WTC11 (cell line): ENCODE measurements around the gene OTOG. TPM values are rescaled to one million over a fixed set of nuclear protein-coding genes. Genes with fewer than 3 reads are reported as not detected.

ENCODE experiments used
- ATAC-seq: fragments of 200-7000 bp; cut with Tn5 transposase; 2 replicates; pipeline ENCODE4 v1.10.0; 2021; ENCODE audit warnings: mild to moderate bottlenecking, moderate library complexity
- CTCF ChIA-PET: fragments of 300-600 bp; sonication (Branson Sonifier 250); formaldehyde crosslinking; loops from one replicate; lab custom pipeline; 2021; ENCODE audit warnings: antibody characterized with exemption; lab: Charles Lee
- POLR2A ChIA-PET: fragments of 350-600 bp; sonication (Branson Sonifier 250); formaldehyde crosslinking; loops from one replicate; lab custom pipeline; 2021; ENCODE audit warnings: antibody characterized with exemption; lab: Charles Lee
- DNase-seq: peaks from one replicate; pipeline ENCODE4 v3.0.0; 2021; ENCODE audit warnings: low spot score
- H3K27ac Mint-ChIP-seq: 2 replicates; pipeline ENCODE4 v1.8.0; 2021; ENCODE audit warnings: mixed read lengths
- H3K27me3 Mint-ChIP-seq: 2 replicates; pipeline ENCODE4 v1.8.0; 2021; ENCODE audit warnings: low read depth, mild to moderate bottlenecking, moderate library complexity, mixed read lengths
- H3K36me3 Mint-ChIP-seq: 2 replicates; pipeline ENCODE4 v1.8.0; 2021; ENCODE audit warnings: mixed read lengths
- H3K4me1 Mint-ChIP-seq: 2 replicates; pipeline ENCODE4 v1.8.0; 2022; ENCODE audit warnings: mixed read lengths
- H3K4me3 Mint-ChIP-seq: 2 replicates; pipeline ENCODE4 v1.8.0; 2021; ENCODE audit warnings: mild to moderate bottlenecking, moderate library complexity, mixed read lengths
- H3K9me3 Mint-ChIP-seq: 2 replicates; pipeline ENCODE4 v1.8.0; 2021; ENCODE audit warnings: mixed read lengths
- AR ChIP-seq: fragments of 250-450 bp; sonication (Bioruptor Pico); IDR thresholded peaks from 2 replicates; pipeline ENCODE4 v1.9.0; 2021; ENCODE audit warnings: mild to moderate bottlenecking
- ATF1 ChIP-seq: sonication (generic); formaldehyde crosslinking; IDR thresholded peaks from 2 replicates; pipeline ENCODE4 v1.8.1; 2023; ENCODE audit warnings: mild to moderate bottlenecking, moderate library complexity, missing genetic modification reagents
- CREM ChIP-seq: sonication (generic); formaldehyde crosslinking; IDR thresholded peaks from 2 replicates; pipeline ENCODE4 v1.8.1; 2022; ENCODE audit warnings: mild to moderate bottlenecking, missing genetic modification reagents, moderate library complexity
- ELF4 ChIP-seq: sonication (generic); formaldehyde crosslinking; IDR thresholded peaks from 2 replicates; pipeline ENCODE4 v1.8.1; 2022; ENCODE audit warnings: low read depth, mild to moderate bottlenecking, moderate library complexity, missing genetic modification reagents
- ESRRA ChIP-seq: sonication (generic); formaldehyde crosslinking; IDR thresholded peaks from 2 replicates; pipeline ENCODE4 v1.8.1; 2022; ENCODE audit warnings: mild to moderate bottlenecking, missing genetic modification reagents, borderline replicate concordance
- FOXJ3 ChIP-seq: sonication (generic); formaldehyde crosslinking; IDR thresholded peaks from 2 replicates; pipeline ENCODE4 v1.9.0; 2021; ENCODE audit warnings: missing genetic modification reagents, mild to moderate bottlenecking, borderline replicate concordance
- FOXK1 ChIP-seq: sonication (generic); formaldehyde crosslinking; IDR thresholded peaks from 2 replicates; pipeline ENCODE4 v1.8.0; 2022; ENCODE audit warnings: mild to moderate bottlenecking, moderate library complexity, missing genetic modification reagents
- GABPB1 ChIP-seq: sonication (generic); formaldehyde crosslinking; IDR thresholded peaks from 2 replicates; pipeline ENCODE4 v1.8.1; 2023; ENCODE audit warnings: mild to moderate bottlenecking, missing genetic modification reagents
- HMGA2 ChIP-seq: fragments of 250-450 bp; sonication (Bioruptor Pico); IDR thresholded peaks from 2 replicates; pipeline ENCODE4 v1.4.0; 2021; ENCODE audit warnings: mild to moderate bottlenecking, moderate library complexity
- IRF2 ChIP-seq: sonication (generic); formaldehyde crosslinking; IDR thresholded peaks from 2 replicates; pipeline ENCODE4 v1.8.0; 2022; ENCODE audit warnings: low read depth, missing genetic modification reagents, borderline replicate concordance
- JUN ChIP-seq: sonication (generic); formaldehyde crosslinking; IDR thresholded peaks from 2 replicates; pipeline ENCODE4 v1.8.0; 2023; ENCODE audit warnings: mild to moderate bottlenecking, missing genetic modification reagents
- KAT7 ChIP-seq: sonication (generic); formaldehyde crosslinking; IDR thresholded peaks from 2 replicates; pipeline ENCODE4 v1.8.1; 2023; ENCODE audit warnings: missing genetic modification reagents, mild to moderate bottlenecking, borderline replicate concordance
- MAX ChIP-seq: sonication (generic); formaldehyde crosslinking; IDR thresholded peaks from 2 replicates; pipeline ENCODE4 v1.8.0; 2022; ENCODE audit warnings: mild to moderate bottlenecking, missing genetic modification reagents
- NR1H2 ChIP-seq: sonication (generic); formaldehyde crosslinking; IDR thresholded peaks from 2 replicates; pipeline ENCODE4 v1.9.0; 2021; ENCODE audit warnings: mild to moderate bottlenecking, moderate library complexity, missing genetic modification reagents
- NR3C1 ChIP-seq: sonication (generic); formaldehyde crosslinking; conservative IDR thresholded peaks from 2 replicates; pipeline ENCODE4 v1.8.1; 2023; ENCODE audit warnings: low read depth, mild to moderate bottlenecking, missing genetic modification reagents
- RORB ChIP-seq: fragments of 250-450 bp; sonication (Bioruptor Pico); IDR thresholded peaks from 2 replicates; pipeline ENCODE4 v1.9.0; 2021; ENCODE audit warnings: mild to moderate bottlenecking
- TEAD1 ChIP-seq: sonication (generic); formaldehyde crosslinking; IDR thresholded peaks from 2 replicates; pipeline ENCODE4 v1.8.0; 2022; ENCODE audit warnings: mild to moderate bottlenecking, missing genetic modification reagents
- TP53 ChIP-seq: sonication (generic); formaldehyde crosslinking; IDR thresholded peaks from 2 replicates; pipeline ENCODE4 v1.8.1; 2023; ENCODE audit warnings: mild to moderate bottlenecking, missing genetic modification reagents
- total RNA-seq: library from RNA; stranded (reverse); gene quantifications from 3 replicates; pipeline ENCODE4 v1.2.3, GENCODE V29; 2021
- TF ChIP-seq, protein P1 (sequence below): sonication (generic); formaldehyde crosslinking; IDR thresholded peaks from 2 replicates; pipeline ENCODE4 v1.8.1; 2023; ENCODE audit warnings: mild to moderate bottlenecking, missing genetic modification reagents, moderate library complexity
- TF ChIP-seq, protein P2 (sequence below): sonication (generic); formaldehyde crosslinking; IDR thresholded peaks from 2 replicates; pipeline ENCODE4 v1.8.0; 2022; ENCODE audit warnings: missing genetic modification reagents
- TF ChIP-seq, protein P3 (sequence below): sonication (generic); formaldehyde crosslinking; IDR thresholded peaks from 2 replicates; pipeline ENCODE4 v1.8.0; 2023; ENCODE audit warnings: missing genetic modification reagents
- TF ChIP-seq, protein P4 (sequence below): sonication (generic); formaldehyde crosslinking; conservative IDR thresholded peaks from 2 replicates; pipeline ENCODE4 v1.8.1; 2022; ENCODE audit warnings: mild to moderate bottlenecking, missing genetic modification reagents

OTOG gene
- total RNA-seq, 1 experiment from 2014 or later, result 1.4 TPM

DNA sequence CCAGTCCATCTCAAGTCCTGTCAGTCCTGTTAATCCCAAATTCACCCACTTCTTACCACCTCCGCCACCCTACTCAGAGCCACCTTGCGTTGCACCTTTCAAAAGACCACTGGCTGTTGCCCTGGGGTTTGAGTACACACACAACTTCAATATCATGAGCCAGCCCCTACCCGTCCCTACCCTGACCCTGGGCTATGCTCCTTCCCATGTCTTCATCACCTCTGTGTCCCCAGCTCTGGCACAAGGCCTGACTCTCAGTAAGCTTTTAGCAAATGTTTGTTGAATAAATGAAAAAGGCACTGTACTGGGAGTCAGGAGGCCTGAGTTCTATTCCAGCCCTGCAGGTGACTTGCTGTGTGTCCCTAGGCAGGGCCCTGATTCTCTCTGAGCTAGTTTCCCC, 26.5 kb downstream of the OTOG start (continued):
- TF ChIP-seq ATF1 (CRISPR knock-in tag) (no peak), ELF4 (CRISPR knock-in tag) (no peak)
- TF ChIP-seq, protein P1, sequence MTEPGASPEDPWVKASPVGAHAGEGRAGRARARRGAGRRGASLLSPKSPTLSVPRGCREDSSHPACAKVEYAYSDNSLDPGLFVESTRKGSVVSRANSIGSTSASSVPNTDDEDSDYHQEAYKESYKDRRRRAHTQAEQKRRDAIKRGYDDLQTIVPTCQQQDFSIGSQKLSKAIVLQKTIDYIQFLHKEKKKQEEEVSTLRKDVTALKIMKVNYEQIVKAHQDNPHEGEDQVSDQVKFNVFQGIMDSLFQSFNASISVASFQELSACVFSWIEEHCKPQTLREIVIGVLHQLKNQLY (CRISPR knock-in tag), result no peak
- TF ChIP-seq, protein P2, sequence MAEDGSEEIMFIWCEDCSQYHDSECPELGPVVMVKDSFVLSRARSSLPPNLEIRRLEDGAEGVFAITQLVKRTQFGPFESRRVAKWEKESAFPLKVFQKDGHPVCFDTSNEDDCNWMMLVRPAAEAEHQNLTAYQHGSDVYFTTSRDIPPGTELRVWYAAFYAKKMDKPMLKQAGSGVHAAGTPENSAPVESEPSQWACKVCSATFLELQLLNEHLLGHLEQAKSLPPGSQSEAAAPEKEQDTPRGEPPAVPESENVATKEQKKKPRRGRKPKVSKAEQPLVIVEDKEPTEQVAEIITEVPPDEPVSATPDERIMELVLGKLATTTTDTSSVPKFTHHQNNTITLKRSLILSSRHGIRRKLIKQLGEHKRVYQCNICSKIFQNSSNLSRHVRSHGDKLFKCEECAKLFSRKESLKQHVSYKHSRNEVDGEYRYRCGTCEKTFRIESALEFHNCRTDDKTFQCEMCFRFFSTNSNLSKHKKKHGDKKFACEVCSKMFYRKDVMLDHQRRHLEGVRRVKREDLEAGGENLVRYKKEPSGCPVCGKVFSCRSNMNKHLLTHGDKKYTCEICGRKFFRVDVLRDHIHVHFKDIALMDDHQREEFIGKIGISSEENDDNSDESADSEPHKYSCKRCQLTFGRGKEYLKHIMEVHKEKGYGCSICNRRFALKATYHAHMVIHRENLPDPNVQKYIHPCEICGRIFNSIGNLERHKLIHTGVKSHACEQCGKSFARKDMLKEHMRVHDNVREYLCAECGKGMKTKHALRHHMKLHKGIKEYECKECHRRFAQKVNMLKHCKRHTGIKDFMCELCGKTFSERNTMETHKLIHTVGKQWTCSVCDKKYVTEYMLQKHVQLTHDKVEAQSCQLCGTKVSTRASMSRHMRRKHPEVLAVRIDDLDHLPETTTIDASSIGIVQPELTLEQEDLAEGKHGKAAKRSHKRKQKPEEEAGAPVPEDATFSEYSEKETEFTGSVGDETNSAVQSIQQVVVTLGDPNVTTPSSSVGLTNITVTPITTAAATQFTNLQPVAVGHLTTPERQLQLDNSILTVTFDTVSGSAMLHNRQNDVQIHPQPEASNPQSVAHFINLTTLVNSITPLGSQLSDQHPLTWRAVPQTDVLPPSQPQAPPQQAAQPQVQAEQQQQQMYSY (CRISPR knock-in tag), result no peak
- TF ChIP-seq, all 79 proteins: peak for 0

GRCh38 chr11:17574141-17575091, 27.4 kb downstream of the OTOG start:
- H3K4me3 Mint-ChIP-seq, result no peak overlapping the region
- H3K36me3 Mint-ChIP-seq, result no peaks in the 10 kb centered on the region
- CTCF ChIA-PET, result interaction anchor here (2.2 kb wide), 1 partner anchor 46 kb away, joined by 6 read pairs; no protein-coding TSS in a partner anchor
- TF ChIP-seq, protein P3, sequence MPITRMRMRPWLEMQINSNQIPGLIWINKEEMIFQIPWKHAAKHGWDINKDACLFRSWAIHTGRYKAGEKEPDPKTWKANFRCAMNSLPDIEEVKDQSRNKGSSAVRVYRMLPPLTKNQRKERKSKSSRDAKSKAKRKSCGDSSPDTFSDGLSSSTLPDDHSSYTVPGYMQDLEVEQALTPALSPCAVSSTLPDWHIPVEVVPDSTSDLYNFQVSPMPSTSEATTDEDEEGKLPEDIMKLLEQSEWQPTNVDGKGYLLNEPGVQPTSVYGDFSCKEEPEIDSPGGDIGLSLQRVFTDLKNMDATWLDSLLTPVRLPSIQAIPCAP (CRISPR knock-in tag), result no peak
- TF ChIP-seq KAT7 (CRISPR knock-in tag), result no peak
- TF ChIP-seq GABPB1, result no peak
- no peak for TF ChIP-seq JUN (CRISPR knock-in tag)
- TF ChIP-seq FOXJ3 (CRISPR knock-in tag), result no peak
- TF ChIP-seq TEAD1 (CRISPR knock-in tag), result no peak
- TF ChIP-seq MAX, result no peak
- no peak for TF ChIP-seq ESRRA (CRISPR knock-in tag)
- TF ChIP-seq CREM (CRISPR knock-in tag), result no peak
- POLR2A ChIA-PET, result no interaction called here
- ATAC-seq (no peak), DNase-seq (peak; percentile 7)
- no peaks in the 10 kb centered on the region for H3K9me3 Mint-ChIP-seq
- H3K27ac Mint-ChIP-seq, result no peak overlapping the region
- H3K27me3 Mint-ChIP-seq, result no peaks in the 10 kb centered on the region; the same call in 1 of the 2 replicates
- H3K4me1 Mint-ChIP-seq, result peaks cover 9% of the 10 kb centered on the region; the same call in 1 of the 2 replicates

GRCh38 chr11:17575431-17576425, 28.7 kb downstream of the OTOG start:
- ChIA-PET POLR2A (no interaction called here), CTCF (interaction anchor here (1.0 to 2.2 kb wide), 4 partner anchors 11 to 397 kb away, joined by 3 to 8 read pairs (median 6); no protein-coding TSS in a partner anchor)
- no peak overlapping the region for H3K27ac Mint-ChIP-seq
- peak; percentile 6 for DNase-seq
- H3K4me1 Mint-ChIP-seq, result peaks cover 17% of the 10 kb centered on the region
- no peaks in the 10 kb centered on the region for H3K9me3 Mint-ChIP-seq
- no peak; the same call in 1 of the 2 replicates for ATAC-seq
- H3K4me3 Mint-ChIP-seq, result no peak overlapping the region
- H3K36me3 Mint-ChIP-seq, result no peaks in the 10 kb centered on the region
- no peaks in the 10 kb centered on the region; the same call in 1 of the 2 replicates for H3K27me3 Mint-ChIP-seq
- TF ChIP-seq TP53 (CRISPR knock-in tag) (no peak), NR1H2 (CRISPR knock-in tag) (no peak), FOXK1 (CRISPR knock-in tag) (no peak), RORB (CRISPR knock-in tag) (no peak), HMGA2 (CRISPR knock-in tag) (no peak), IRF2 (CRISPR knock-in tag) (no peak), AR (CRISPR knock-in tag) (no peak), NR3C1 (CRISPR knock-in tag) (no peak), GABPB1 (no peak)
- TF ChIP-seq, protein P4, sequence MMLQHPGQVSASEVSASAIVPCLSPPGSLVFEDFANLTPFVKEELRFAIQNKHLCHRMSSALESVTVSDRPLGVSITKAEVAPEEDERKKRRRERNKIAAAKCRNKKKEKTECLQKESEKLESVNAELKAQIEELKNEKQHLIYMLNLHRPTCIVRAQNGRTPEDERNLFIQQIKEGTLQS (CRISPR knock-in tag), result no peak
